ENCODE results near the gene CISD1. TPM values are rescaled to one million over a fixed set of nuclear protein-coding genes. Genes with fewer than 3 reads are reported as not detected.
"Not testable (repeated sequence)": the region's sequence is repeated elsewhere in the genome, so short reads cannot be mapped to it uniquely, and the experiment has no call there.

The CISD1 gene
- total RNA-seq, 2 experiments from 2014 or later: 22.4 to 44.5 TPM

DNA sequence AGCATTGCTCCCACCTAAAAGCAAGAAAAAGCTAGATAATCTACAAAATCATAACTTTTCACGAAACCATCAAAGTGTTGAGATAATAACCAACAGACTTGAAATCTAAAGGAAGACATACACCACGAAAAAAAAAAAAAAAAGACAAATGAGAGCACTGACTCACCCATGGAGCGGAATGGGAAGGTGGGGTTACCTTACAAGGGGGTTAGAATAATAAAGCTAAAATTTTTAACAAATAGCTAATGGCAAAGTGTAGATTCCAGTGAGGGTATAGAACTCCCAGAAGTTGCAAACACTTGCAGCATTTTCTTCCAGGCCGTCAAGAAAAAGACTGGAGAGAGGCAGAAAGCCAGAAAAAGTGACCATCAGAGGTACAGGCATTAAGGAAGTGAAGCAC, 28.4 kb upstream of the CISD1 start:
- Histone ChIP-seq H3K79me2 (ENCODE audit: insufficient read depth, low read depth, low read length) (peaks cover 42% of the 10 kb centered on the region; the same call in 1 of the 2 replicates), H3K9me3 (ENCODE audit: low read length) (peaks cover 3% of the 10 kb centered on the region; the same call in 1 of the 2 replicates), H3K27ac (ENCODE audit: low read depth, low read length, poor library complexity, severe bottlenecking) (no peak overlapping the region), H3K4me1 (ENCODE audit: insufficient read depth, low read length, poor library complexity, severe bottlenecking) (peaks cover 4% of the 10 kb centered on the region), H3K4me3 (ENCODE audit: low read depth, low read length, poor library complexity, severe bottlenecking) (no peak overlapping the region), H3K4me2 (ENCODE audit: low read length) (no peak overlapping the region), H3K9me2 (ENCODE audit: insufficient read depth, low read length) (no peaks in the 10 kb centered on the region), H4K20me1 (ENCODE audit: insufficient read depth, low read length) (peaks cover 5% of the 10 kb centered on the region; the same call in 1 of the 2 replicates), H2AFZ (ENCODE audit: low read length) (no peak overlapping the region), H3K36me3 (ENCODE audit: insufficient read depth, low read length) (peaks cover 29% of the 10 kb centered on the region)
- no TSS peak for BruUV-seq (replicated peaks)
- POLR2A ChIA-PET: interaction anchor here (0.7 to 1.4 kb wide), 3 partner anchors 19 to 63 kb away, joined by 3 to 4 read pairs (median 4); no protein-coding TSS in a partner anchor
- no peak for DNase-seq (ENCODE audit: low spot score)
- TF ChIP-seq CTCF (conservative IDR thresholded peaks at IDR 0.05; ENCODE audit: low read length) (no peak), EZH2phosphoT487 (IDR thresholded peaks at IDR 0.05; ENCODE audit: borderline replicate concordance, low read depth, low read length) (no peak)
- intact Hi-C loops (cut with micrococcal nuclease; ENCODE audit: unreplicated experiment): no loop called here
- CTCF ChIA-PET (ENCODE audit: unreplicated experiment): no interaction called here

DNA sequence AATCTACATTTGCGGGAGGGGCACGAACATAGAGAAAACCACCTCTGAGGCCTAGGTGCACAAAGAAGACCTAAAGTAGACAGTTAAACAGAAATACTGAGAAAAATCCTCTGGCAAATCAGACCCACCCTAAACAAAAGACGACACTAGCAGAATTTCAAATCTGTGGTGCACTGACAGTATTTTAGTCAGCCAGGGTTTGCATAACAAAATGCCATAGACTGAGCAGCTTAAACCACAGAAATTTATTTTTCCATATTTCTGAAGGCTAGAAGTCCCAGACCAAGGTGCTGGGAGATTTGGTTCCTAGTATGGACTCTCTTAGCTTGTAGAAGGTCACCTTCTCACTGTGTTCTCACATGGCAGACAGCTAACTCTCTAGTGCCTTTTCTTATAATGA, 27.6 kb upstream of the CISD1 start:
- DNase-seq (ENCODE audit: low spot score): no peak
- peaks cover 42% of the 10 kb centered on the region; the same call in 1 of the 2 replicates for H3K79me2 ChIP-seq (ENCODE audit: insufficient read depth, low read depth, low read length)
- ChIA-PET CTCF (ENCODE audit: unreplicated experiment) (no interaction called here), POLR2A (no interaction called here)
- no peak overlapping the region for H3K27ac ChIP-seq (ENCODE audit: low read depth, low read length, poor library complexity, severe bottlenecking)
- no peak overlapping the region for H3K4me3 ChIP-seq (ENCODE audit: low read depth, low read length, poor library complexity, severe bottlenecking)
- H3K4me2 ChIP-seq (ENCODE audit: low read length): no peak overlapping the region
- intact Hi-C loops (cut with micrococcal nuclease; ENCODE audit: unreplicated experiment): no loop called here
- H3K9me2 ChIP-seq (ENCODE audit: insufficient read depth, low read length): no peaks in the 10 kb centered on the region
- H2AFZ ChIP-seq (ENCODE audit: low read length): no peak overlapping the region
- BruUV-seq (replicated peaks): no TSS peak
- peaks cover 3% of the 10 kb centered on the region; the same call in 1 of the 2 replicates for H3K9me3 ChIP-seq (ENCODE audit: low read length)
- H4K20me1 ChIP-seq (ENCODE audit: insufficient read depth, low read length): peaks cover 5% of the 10 kb centered on the region; the same call in 1 of the 2 replicates
- H3K36me3 ChIP-seq (ENCODE audit: insufficient read depth, low read length): peaks cover 20% of the 10 kb centered on the region
- TF ChIP-seq CTCF (conservative IDR thresholded peaks at IDR 0.05; ENCODE audit: low read length) (no peak), EZH2phosphoT487 (IDR thresholded peaks at IDR 0.05; ENCODE audit: borderline replicate concordance, low read depth, low read length) (no peak)
- peaks cover 4% of the 10 kb centered on the region for H3K4me1 ChIP-seq (ENCODE audit: insufficient read depth, low read length, poor library complexity, severe bottlenecking)

GRCh38 chr10:58243269-58243668, 25.7 kb upstream of the CISD1 start:
- intact Hi-C loops (cut with micrococcal nuclease; ENCODE audit: unreplicated experiment): no loop called here
- H3K4me3 ChIP-seq (ENCODE audit: low read depth, low read length, poor library complexity, severe bottlenecking): no peak overlapping the region
- H4K20me1 ChIP-seq (ENCODE audit: insufficient read depth, low read length): peaks cover under 1% of the 10 kb centered on the region; the same call in 1 of the 2 replicates
- H3K4me1 ChIP-seq (ENCODE audit: insufficient read depth, low read length, poor library complexity, severe bottlenecking): peaks cover 4% of the 10 kb centered on the region
- POLR2A ChIA-PET: no interaction called here
- BruUV-seq (replicated peaks): no TSS peak
- H3K4me2 ChIP-seq (ENCODE audit: low read length): no peak overlapping the region
- H3K36me3 ChIP-seq (ENCODE audit: insufficient read depth, low read length): peaks cover 7% of the 10 kb centered on the region
- TF ChIP-seq CTCF (conservative IDR thresholded peaks at IDR 0.05; ENCODE audit: low read length) (no peak), EZH2phosphoT487 (IDR thresholded peaks at IDR 0.05; ENCODE audit: borderline replicate concordance, low read depth, low read length) (no peak)
- CTCF ChIA-PET (ENCODE audit: unreplicated experiment): no interaction called here
- DNase-seq (ENCODE audit: low spot score): no peak
- H3K9me3 ChIP-seq (ENCODE audit: low read length): peaks cover 3% of the 10 kb centered on the region; the same call in 1 of the 2 replicates
- no peaks in the 10 kb centered on the region for H3K9me2 ChIP-seq (ENCODE audit: insufficient read depth, low read length)
- H2AFZ ChIP-seq (ENCODE audit: low read length): no peak overlapping the region
- H3K79me2 ChIP-seq (ENCODE audit: insufficient read depth, low read depth, low read length): peaks cover 36% of the 10 kb centered on the region; the same call in 1 of the 2 replicates
- no peak overlapping the region for H3K27ac ChIP-seq (ENCODE audit: low read depth, low read length, poor library complexity, severe bottlenecking)

GRCh38 chr10:58243801-58244200, 25.2 kb upstream of the CISD1 start:
- H3K4me3 ChIP-seq (ENCODE audit: low read depth, low read length, poor library complexity, severe bottlenecking); BruUV-seq (replicated peaks); CTCF ChIA-PET (ENCODE audit: unreplicated experiment); H3K4me1 ChIP-seq (ENCODE audit: insufficient read depth, low read length, poor library complexity, severe bottlenecking); H3K9me3 ChIP-seq (ENCODE audit: low read length); H3K27ac ChIP-seq (ENCODE audit: low read depth, low read length, poor library complexity, severe bottlenecking); POLR2A ChIA-PET; H3K4me2 ChIP-seq (ENCODE audit: low read length); DNase-seq (ENCODE audit: low spot score); H2AFZ ChIP-seq (ENCODE audit: low read length); intact Hi-C loops (cut with micrococcal nuclease; ENCODE audit: unreplicated experiment); H3K36me3 ChIP-seq (ENCODE audit: insufficient read depth, low read length); H4K20me1 ChIP-seq (ENCODE audit: insufficient read depth, low read length); H3K9me2 ChIP-seq (ENCODE audit: insufficient read depth, low read length): not testable (repeated sequence)
- peaks cover 31% of the 10 kb centered on the region; the same call in 1 of the 2 replicates for H3K79me2 ChIP-seq (ENCODE audit: insufficient read depth, low read depth, low read length)
